ENCODE data around the gene NOP10.

NOP10 gene

GRCh38 chr15:34304613-34305012 lies 38.3 kb downstream of the NOP10 start:
- no peak for TF ChIP-seq CTCF (IDR thresholded peaks at IDR 0.05)

- no peak for TF ChIP-seq CTCF (IDR thresholded peaks at IDR 0.05)
These were observed 41.9 kb downstream of the NOP10 start for GRCh38 chr15:34301058-34301457.

- TF ChIP-seq CTCF (IDR thresholded peaks at IDR 0.05), result no peak
These were observed 45.9 kb downstream of the NOP10 start for GRCh38 chr15:34297059-34297458.

- TF ChIP-seq CTCF (IDR thresholded peaks at IDR 0.05), result no peak
These were observed 50.3 kb downstream of the NOP10 start for GRCh38 chr15:34292621-34293020.

Data from LNCAP (cell line).